ENCODE results near the gene TRUB2. TPM values are rescaled to one million over a fixed set of nuclear protein-coding genes. Genes with fewer than 3 reads are reported as not detected.

Gene TRUB2
- total RNA-seq, 1 donor from 2014 or later = 40.3 TPM

DNA sequence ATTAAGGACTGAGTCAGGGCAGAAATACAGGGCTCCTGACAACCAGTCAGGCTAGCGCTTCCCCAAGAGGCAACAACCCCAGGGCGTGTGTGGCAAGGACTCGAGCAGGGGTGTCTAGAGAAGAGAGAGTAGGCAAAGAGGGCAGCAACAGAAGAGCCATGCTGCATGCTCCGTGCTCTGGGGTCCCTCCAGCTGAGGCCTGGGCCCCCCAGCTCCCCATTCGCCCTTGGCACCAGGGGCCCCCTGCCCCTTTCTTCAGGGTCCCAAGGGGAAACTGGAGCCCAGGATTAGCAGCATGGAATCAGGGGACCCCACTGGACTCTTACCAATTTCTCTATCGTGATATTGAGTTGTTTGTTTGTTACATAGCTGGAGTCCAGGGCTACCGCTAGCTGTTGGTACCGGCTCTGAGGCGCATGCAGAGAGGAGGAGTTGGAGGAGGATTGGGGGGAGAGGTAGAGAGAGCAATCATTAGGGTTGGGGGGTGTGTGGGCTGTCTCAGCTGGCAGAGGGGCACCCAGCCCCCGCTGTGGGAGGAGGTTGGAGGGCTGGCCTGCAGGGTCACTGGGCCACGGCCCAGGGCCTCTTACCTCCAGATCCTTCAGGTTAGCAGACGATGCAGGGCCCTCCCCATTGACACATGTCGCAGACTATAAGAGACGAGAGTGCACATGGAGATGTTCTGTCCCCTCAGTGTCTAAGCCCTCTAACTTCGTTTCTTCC, 55.2 kb downstream of the TRUB2 start:
- ATAC-seq = no peak

GRCh38 chr9:128265348-128265847, 56.8 kb downstream of the TRUB2 start:
- ATAC-seq = no peak

DNA sequence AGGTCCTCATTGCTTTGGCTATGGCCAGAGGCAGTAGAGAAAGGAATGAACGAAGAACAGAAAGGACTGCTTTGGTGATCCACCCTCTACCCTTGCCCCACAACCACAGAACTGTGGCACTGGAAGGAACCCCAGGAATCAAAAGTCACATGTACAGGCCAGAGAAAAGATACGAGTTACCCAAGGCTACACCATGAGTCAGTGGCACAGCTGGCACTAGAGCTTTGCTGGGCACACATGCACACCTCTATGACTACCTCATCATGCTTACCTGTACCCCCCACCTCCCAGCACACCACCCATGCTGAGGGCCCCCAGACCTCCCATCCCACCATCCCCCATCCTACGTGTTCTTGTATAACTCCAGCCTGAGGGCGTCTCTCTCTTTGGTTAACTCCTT, 59.6 kb downstream of the TRUB2 start:
- ATAC-seq = peak; percentile 44

GRCh38 chr9:128260340-128260739, 61.9 kb downstream of the TRUB2 start:
- no peak for ATAC-seq

- ATAC-seq = no peak
These were observed 63.1 kb downstream of the TRUB2 start for GRCh38 chr9:128259156-128259555.

DNA sequence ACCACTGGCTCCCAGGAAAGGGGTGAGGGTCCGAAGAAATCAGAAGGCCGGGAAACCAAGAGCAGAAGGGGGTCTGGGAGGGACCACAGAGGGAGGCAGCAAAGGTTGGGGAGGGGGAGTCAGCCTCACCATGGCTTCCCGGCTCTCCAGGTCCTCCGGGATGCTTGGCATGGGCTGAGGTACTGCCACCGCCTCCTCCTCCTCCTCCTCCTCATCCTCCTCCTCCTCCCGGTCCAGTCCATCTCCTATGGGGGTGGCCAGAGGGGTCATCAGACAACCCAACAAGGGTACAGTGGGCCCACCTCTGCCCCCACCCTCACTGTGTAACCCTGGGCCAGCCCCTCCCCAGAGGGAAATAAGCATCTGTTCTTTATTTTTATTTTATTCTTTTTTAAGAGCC, 63.9 kb downstream of the TRUB2 start:
- ATAC-seq = no peak

- no peak for ATAC-seq
These were observed 64.3 kb downstream of the TRUB2 start for GRCh38 chr9:128257907-128258306.

GRCh38 chr9:128257086-128257825, 65.0 kb downstream of the TRUB2 start:
- ATAC-seq = no peak

Other genes with a start within 250 kb of the TRUB2 start
- gene PTGES2, start 194.7 kb downstream of the TRUB2 start, total RNA-seq = 52.0 TPM
- gene LCN2, start 173.0 kb downstream of the TRUB2 start, total RNA-seq = 525 TPM
- gene BBLN, start 162.2 kb downstream of the TRUB2 start, total RNA-seq = 56.1 TPM
- 85.2 TPM for gene CIZ1, start 130.9 kb downstream of the TRUB2 start, total RNA-seq
- 2.2 TPM for gene DNM1, start 119.1 kb downstream of the TRUB2 start, total RNA-seq
- gene GOLGA2, start 46.4 kb downstream of the TRUB2 start, total RNA-seq = 68.3 TPM
- gene SWI5, start 46.2 kb downstream of the TRUB2 start, total RNA-seq = 24.8 TPM
- gene COQ4, start 392 bp upstream of the TRUB2 start, total RNA-seq = 61.7 TPM
- 58.8 TPM for gene SLC27A4, start 18.1 kb upstream of the TRUB2 start, total RNA-seq
- 38.5 TPM for gene URM1, start 48.9 kb upstream of the TRUB2 start, total RNA-seq
- 5.5 TPM for gene CERCAM, start 98.4 kb upstream of the TRUB2 start, total RNA-seq
- gene ODF2, start 133.6 kb upstream of the TRUB2 start, total RNA-seq = 14.5 TPM
- gene GLE1, start 182.3 kb upstream of the TRUB2 start, total RNA-seq = 22.5 TPM
- gene SPTAN1, start 230.1 kb upstream of the TRUB2 start, total RNA-seq = 161 TPM

Data from esophagus mucosa (tissue), 1 donor.